GM23338 (cell line): ENCODE data around the gene DIP2C. TPM values are rescaled to one million over a fixed set of nuclear protein-coding genes. Genes with fewer than 3 reads are reported as not detected.
"Not testable (repeated sequence)": the region's sequence is repeated elsewhere in the genome, so short reads cannot be mapped to it uniquely, and the experiment has no call there.

ENCODE experiments used
- ATAC-seq: fragments of 200-7000 bp; cut with Tn5 transposase; 3 replicates; pipeline ENCODE4 v1.9.1; 2020
- DNase-seq: peaks from one replicate; pipeline ENCODE4 v3.0.0-alpha.2; 2015; ENCODE audit warnings: low spot score
- H2AFZ ChIP-seq: fragments of 200-600 bp; sonication (generic); 2 replicates; pipeline ENCODE4 v1.8.0; 2016; ENCODE audit warnings: antibody characterized with exemption, mild to moderate bottlenecking, moderate library complexity
- H3F3A ChIP-seq: fragments of 200-600 bp; sonication (generic); replicated peaks from 2 replicates; pipeline ENCODE4 v1.8.0; 2017; ENCODE audit warnings: antibody characterized with exemption, mixed run types, low read depth
- H3K27ac ChIP-seq: fragments of 200-600 bp; sonication (generic); 2 replicates; pipeline ENCODE4 v1.6.1; 2016; ENCODE audit warnings: low read depth
- H3K27me3 ChIP-seq: fragments of 200-600 bp; sonication (generic); 2 replicates; pipeline ENCODE4 v1.8.0; 2016; ENCODE audit warnings: mild to moderate bottlenecking, mixed run types, moderate library complexity; ENCODE audit not compliant: insufficient read depth
- H3K36me3 ChIP-seq: fragments of 200-600 bp; sonication (generic); 2 replicates; pipeline ENCODE4 v1.8.0; 2016; ENCODE audit warnings: mild to moderate bottlenecking; ENCODE audit not compliant: insufficient read depth
- H3K4me1 ChIP-seq: fragments of 200-600 bp; sonication (generic); 2 replicates; pipeline ENCODE4 v1.8.0; 2016; ENCODE audit warnings: mild to moderate bottlenecking, moderate library complexity; ENCODE audit not compliant: insufficient read depth
- H3K4me2 ChIP-seq: fragments of 200-600 bp; sonication (generic); 2 replicates; pipeline ENCODE4 v1.7.1; 2017; ENCODE audit warnings: mixed run types
- H3K4me3 ChIP-seq: fragments of 200-600 bp; sonication (generic); 2 replicates; pipeline ENCODE4 v1.6.1; 2016; ENCODE audit warnings: mixed run types
- H3K79me2 ChIP-seq: fragments of 200-600 bp; sonication (generic); replicated peaks from 2 replicates; pipeline ENCODE4 v1.8.0; 2017; ENCODE audit warnings: mild to moderate bottlenecking; ENCODE audit not compliant: insufficient read depth
- H3K9me2 ChIP-seq: fragments of 200-600 bp; sonication (generic); 2 replicates; pipeline ENCODE4 v1.8.0; 2017; ENCODE audit not compliant: insufficient read depth
- H4K20me1 ChIP-seq: fragments of 200-600 bp; sonication (generic); replicated peaks from 2 replicates; pipeline ENCODE4 v1.8.0; 2017; ENCODE audit warnings: mild to moderate bottlenecking; ENCODE audit not compliant: insufficient read depth
- H3K27ac Mint-ChIP-seq: 2 replicates; pipeline ENCODE4 v1.8.0; 2020; ENCODE audit warnings: inconsistent platforms, mild to moderate bottlenecking, moderate library complexity, mixed read lengths
- H3K27me3 Mint-ChIP-seq: 3 replicates; pipeline ENCODE4 v1.8.0; 2022; ENCODE audit warnings: low read depth, mild to moderate bottlenecking, moderate library complexity, mixed read lengths, inconsistent platforms; ENCODE audit not compliant: insufficient read depth, poor library complexity
- H3K36me3 Mint-ChIP-seq: 3 replicates; pipeline ENCODE4 v1.8.0; 2021; ENCODE audit warnings: low read depth, mild to moderate bottlenecking, inconsistent platforms, moderate library complexity, mixed read lengths
- H3K4me1 Mint-ChIP-seq: 3 replicates; pipeline ENCODE4 v1.8.0; 2020; ENCODE audit warnings: mild to moderate bottlenecking, inconsistent platforms, mixed read lengths
- H3K4me3 Mint-ChIP-seq: 3 replicates; pipeline ENCODE4 v1.8.0; 2021; ENCODE audit warnings: moderate library complexity, mild to moderate bottlenecking, inconsistent platforms, mixed read lengths
- H3K9me3 Mint-ChIP-seq: 3 replicates; pipeline ENCODE4 v1.8.0; 2020; ENCODE audit warnings: moderate library complexity, mild to moderate bottlenecking, inconsistent platforms, mixed read lengths
- ETS1 ChIP-seq: IDR thresholded peaks from 2 replicates; pipeline ENCODE4 v1.6.1; 2016; ENCODE audit warnings: antibody characterized with exemption
- EZH2 ChIP-seq: fragments of 200-600 bp; sonication (generic); IDR thresholded peaks from one replicate; pipeline ENCODE4 v1.8.0; 2017; ENCODE audit warnings: antibody characterized with exemption, mild to moderate bottlenecking, low read depth; ENCODE audit not compliant: unreplicated experiment
- EZH2phosphoT487 ChIP-seq: fragments of 200-600 bp; sonication (generic); IDR thresholded peaks from one replicate; pipeline ENCODE4 v1.8.1; 2018; ENCODE audit warnings: antibody characterized with exemption; ENCODE audit not compliant: unreplicated experiment
- JUNB ChIP-seq: IDR thresholded peaks from one replicate; pipeline ENCODE4 v1.6.1; 2016; ENCODE audit warnings: antibody characterized with exemption; ENCODE audit not compliant: unreplicated experiment
- POLR2AphosphoS5 ChIP-seq: IDR thresholded peaks from 2 replicates; pipeline ENCODE4 v1.6.1; 2016; ENCODE audit warnings: antibody characterized with exemption, low read depth
- REST ChIP-seq: IDR thresholded peaks from one replicate; pipeline ENCODE4 v1.6.1; 2018; ENCODE audit warnings: antibody characterized with exemption; ENCODE audit not compliant: unreplicated experiment
- ZNF114 ChIP-seq: fragments of 250-450 bp; sonication (Bioruptor Pico); IDR thresholded peaks from 2 replicates; pipeline ENCODE4 v1.5.0; 2020; ENCODE audit warnings: mild to moderate bottlenecking, moderate library complexity
- polyA plus RNA-seq: library from polyadenylated mRNA; unstranded; fragments of >200 nt; fragmentation: Nextera tagmentation; extraction: Ambion mirVana; gene quantifications from 2 replicates; pipeline ENCODE4 v1.2.1, GENCODE V29; 2016
- total RNA-seq: library from RNA; depleted of rRNA; stranded (reverse); fragments of >200 nt; shearing (Covaris generic); gene quantifications from 2 replicates; pipeline ENCODE4 v1.2.3, GENCODE V29; 2014

DIP2C gene
- total and polyA plus RNA-seq, 2 experiments from 2014 or later: 5.1 to 7.7 TPM

- ATAC-seq (no peak), DNase-seq (no peak)
- H3K9me2 ChIP-seq: no peaks in the 10 kb centered on the region
- no peak overlapping the region for H3K27ac ChIP-seq
- H3K4me1 Mint-ChIP-seq: peaks cover 23% of the 10 kb centered on the region
- no peaks in the 10 kb centered on the region; the same call in 1 of the 2 replicates for H3K4me1 ChIP-seq
- no peak overlapping the region for H3K4me3 Mint-ChIP-seq
- no peaks in the 10 kb centered on the region for H3K36me3 ChIP-seq
- H3K27me3 Mint-ChIP-seq: peaks cover 4% of the 10 kb centered on the region
- no peaks in the 10 kb centered on the region for H3K9me3 Mint-ChIP-seq
- TF ChIP-seq ETS1 (no peak), REST (no peak), POLR2AphosphoS5 (no peak), JUNB (no peak), ZNF114 (CRISPR knock-in tag) (no peak), EZH2phosphoT487 (no peak), EZH2 (no peak)
- H3F3A ChIP-seq: no peaks in the 10 kb centered on the region
- no peak overlapping the region for H2AFZ ChIP-seq
- no peak overlapping the region for H3K4me3 ChIP-seq
- no peak overlapping the region for H3K27ac Mint-ChIP-seq
- no peaks in the 10 kb centered on the region for H3K36me3 Mint-ChIP-seq
- H4K20me1 ChIP-seq: peaks cover 3% of the 10 kb centered on the region; the same call in 1 of the 2 replicates
- no peak overlapping the region for H3K4me2 ChIP-seq
- peaks cover 26% of the 10 kb centered on the region for H3K79me2 ChIP-seq
- no peaks in the 10 kb centered on the region for H3K27me3 ChIP-seq
Observed at GRCh38 chr10:596725-597345, 92.6 kb downstream of the DIP2C start.

- not testable (repeated sequence) for H3K36me3 Mint-ChIP-seq, H3K9me2 ChIP-seq, H3K4me3 Mint-ChIP-seq, H3K4me2 ChIP-seq, ATAC-seq, H3K9me3 Mint-ChIP-seq, H3K27ac Mint-ChIP-seq, H4K20me1 ChIP-seq, H3K27ac ChIP-seq, H2AFZ ChIP-seq, H3K27me3 ChIP-seq, H3K4me3 ChIP-seq, H3K4me1 ChIP-seq, H3K27me3 Mint-ChIP-seq, DNase-seq, H3F3A ChIP-seq, H3K36me3 ChIP-seq
- H3K4me1 Mint-ChIP-seq: peaks cover 24% of the 10 kb centered on the region
- peaks cover 30% of the 10 kb centered on the region for H3K79me2 ChIP-seq
Observed at GRCh38 chr10:596131-596530, 93.3 kb downstream of the DIP2C start.
